HG03521 (cell line): ENCODE results near the gene ZSCAN18.
"Not testable (repeated sequence)": the region's sequence is repeated elsewhere in the genome, so short reads cannot be mapped to it uniquely, and the experiment has no call there.

Source experiments
- ATAC-seq: cut with Tn5 transposase; IDR thresholded peaks from one replicate; pipeline ENCODE4 v1.9.1; 2021; ENCODE audit warnings: mild to moderate bottlenecking, moderate library complexity; ENCODE audit not compliant: unreplicated experiment

The ZSCAN18 gene, protein sequence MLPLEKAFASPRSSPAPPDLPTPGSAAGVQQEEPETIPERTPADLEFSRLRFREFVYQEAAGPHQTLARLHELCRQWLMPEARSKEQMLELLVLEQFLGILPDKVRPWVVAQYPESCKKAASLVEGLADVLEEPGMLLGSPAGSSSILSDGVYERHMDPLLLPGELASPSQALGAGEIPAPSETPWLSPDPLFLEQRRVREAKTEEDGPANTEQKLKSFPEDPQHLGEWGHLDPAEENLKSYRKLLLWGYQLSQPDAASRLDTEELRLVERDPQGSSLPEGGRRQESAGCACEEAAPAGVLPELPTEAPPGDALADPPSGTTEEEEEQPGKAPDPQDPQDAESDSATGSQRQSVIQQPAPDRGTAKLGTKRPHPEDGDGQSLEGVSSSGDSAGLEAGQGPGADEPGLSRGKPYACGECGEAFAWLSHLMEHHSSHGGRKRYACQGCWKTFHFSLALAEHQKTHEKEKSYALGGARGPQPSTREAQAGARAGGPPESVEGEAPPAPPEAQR

DNA sequence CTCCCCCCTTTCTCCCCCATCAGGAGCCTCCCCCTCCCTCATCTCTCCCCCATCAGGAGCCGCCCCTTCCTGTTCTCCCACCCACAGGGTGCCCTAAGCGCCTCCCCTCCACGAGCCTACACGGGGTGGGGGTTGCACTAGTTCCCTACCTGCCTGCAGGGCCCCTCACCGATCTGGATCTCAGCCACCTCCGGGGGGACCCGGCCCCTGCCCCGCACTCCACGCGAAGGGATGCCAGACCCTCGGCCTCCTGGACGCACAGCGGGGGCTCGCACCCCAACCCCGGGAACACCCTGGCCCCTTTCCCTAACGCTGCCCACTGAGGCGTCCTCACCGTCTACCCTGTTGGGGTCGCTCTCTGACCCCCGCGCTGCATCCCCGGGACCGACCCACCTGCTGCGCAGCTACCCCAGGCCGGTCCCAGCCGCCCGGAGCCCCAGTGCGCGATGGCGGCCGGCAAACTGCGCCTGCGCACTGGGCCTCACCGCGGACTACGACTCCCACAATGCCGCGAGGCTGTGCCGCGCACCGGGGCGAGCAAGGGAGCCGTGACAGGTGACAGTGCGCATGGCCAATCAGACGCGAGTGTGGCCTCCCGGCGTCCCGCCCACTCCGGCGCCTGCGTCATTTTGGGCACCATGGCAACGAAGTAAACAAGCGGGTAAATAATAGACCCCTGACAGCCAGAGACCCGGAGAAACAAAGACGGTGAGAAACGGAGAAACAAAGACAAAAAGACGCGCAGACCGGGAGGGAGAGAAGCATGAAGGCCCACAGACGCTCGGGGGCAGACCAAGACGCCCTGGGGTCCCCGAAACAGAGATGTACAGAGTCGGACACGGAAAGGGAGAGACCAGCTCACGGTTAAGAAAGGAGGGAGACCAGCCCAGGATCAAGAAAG is at the start of gene ZSCAN18:
ZSCAN18 (minus strand) TSS at position 451 of the 901 bp plus-strand sequence. CDS start 7,964 bp downstream, outside the sequence.
- ATAC-seq: no peak

GRCh38 chr19:58147475-58147874 is 49.4 kb upstream of the ZSCAN18 start:
- not testable (repeated sequence) for ATAC-seq

DNA sequence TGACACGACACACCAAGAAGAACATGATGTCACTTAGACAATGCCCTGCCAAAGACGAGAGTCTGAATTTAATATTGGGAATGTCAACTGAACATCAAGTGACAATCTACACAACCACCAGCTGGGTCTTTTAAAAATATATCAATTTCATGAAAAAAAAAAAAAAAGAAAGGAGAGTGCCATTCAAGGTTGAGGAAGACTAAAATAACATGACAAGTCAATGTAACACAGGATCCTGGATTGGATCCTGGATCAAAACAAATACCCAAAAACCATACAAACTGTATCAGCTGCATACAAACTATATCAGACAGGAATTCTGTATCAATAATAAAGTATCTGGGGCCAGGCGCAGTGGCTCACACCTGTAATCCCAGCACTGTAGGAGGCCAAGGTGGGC is 47.8 kb upstream of the ZSCAN18 start:
- no peak for ATAC-seq

DNA sequence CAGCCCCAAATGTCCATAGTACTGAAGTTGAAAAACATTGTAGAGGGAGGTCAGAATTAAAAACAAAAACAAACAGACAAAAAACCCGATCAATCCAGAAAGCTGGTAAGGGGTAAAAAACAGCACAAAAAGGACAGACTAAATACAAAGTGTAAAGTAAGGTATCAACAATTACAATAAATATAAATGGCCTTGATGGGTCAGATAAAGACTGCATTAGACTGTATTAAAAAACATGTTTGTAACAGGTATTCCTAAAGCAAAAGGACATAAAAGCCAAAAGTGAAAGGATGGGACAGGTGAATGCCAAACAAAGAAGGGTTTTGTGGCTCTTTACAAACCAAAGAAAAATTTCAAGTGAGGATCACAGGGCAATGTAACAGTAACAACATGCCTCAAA is 36.2 kb upstream of the ZSCAN18 start:
- no peak for ATAC-seq

DNA sequence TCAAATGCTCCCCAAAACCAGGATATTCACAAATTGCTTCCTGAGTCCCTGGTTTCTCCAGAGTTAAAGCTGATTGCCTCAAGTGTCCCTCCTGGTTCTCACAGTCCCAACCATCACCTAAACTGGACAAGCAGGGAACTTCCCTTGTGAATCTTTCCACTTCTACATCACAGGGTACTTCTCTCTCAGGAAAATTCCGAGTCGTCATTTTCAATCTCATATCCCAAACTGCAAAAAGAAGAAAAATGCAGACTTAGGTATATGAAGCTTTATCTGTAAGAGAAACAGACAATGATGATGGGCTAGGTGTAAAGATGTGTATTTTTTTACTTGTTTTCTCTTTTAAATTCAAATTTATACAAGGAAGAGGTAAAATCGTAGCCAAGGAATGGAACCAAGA is 31.3 kb upstream of the ZSCAN18 start:
- no peak for ATAC-seq

DNA sequence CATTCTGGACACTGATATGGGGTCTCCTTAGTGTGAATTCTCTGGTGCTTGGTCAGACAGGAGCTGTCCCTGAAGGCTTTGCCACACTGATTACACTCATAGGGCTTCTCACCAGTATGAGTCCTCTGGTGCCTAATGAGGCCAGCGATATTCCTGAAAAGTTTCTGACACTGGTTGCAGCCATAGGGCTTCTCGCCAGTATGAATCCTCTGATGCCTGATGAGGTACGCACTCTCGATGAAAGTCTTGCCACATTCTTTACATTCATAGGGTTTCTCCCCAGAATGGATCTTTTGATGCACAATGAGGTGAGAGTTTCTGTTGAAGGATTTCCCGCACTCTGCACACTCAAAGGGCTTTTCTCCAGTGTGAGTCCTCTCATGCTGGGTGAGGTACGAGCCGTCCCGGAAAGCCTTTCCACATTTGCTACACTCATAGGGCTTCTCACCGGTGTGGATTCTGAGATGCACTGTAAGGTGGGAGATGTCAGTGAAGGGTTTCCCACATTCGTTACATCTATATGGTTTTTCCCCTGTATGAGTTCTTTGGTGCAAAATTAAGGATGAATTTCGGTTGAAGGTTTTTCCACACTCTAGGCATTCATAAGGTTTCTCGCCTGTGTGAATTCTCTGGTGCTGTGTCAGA is 30.1 kb upstream of the ZSCAN18 start:
- no peak for ATAC-seq

DNA sequence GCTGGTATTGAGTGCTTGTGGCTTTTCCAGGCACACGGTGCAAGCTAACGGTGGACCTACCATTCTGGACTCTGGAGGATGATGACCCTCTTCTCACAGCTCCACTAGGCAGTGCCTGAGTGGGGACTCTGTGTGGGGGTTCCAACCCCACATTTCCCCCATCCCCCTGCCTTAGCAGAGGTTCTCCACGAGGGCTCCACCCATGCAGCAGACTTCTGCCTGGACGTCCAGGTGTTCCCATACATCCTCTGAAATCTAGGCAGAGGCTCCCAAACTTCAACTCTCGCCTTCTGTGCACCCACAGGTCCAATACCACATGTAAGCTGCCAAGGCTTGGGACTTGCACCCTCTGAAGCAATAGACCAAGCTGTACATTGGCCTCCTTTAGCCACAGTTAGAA is 25.3 kb upstream of the ZSCAN18 start:
- no peak for ATAC-seq

DNA sequence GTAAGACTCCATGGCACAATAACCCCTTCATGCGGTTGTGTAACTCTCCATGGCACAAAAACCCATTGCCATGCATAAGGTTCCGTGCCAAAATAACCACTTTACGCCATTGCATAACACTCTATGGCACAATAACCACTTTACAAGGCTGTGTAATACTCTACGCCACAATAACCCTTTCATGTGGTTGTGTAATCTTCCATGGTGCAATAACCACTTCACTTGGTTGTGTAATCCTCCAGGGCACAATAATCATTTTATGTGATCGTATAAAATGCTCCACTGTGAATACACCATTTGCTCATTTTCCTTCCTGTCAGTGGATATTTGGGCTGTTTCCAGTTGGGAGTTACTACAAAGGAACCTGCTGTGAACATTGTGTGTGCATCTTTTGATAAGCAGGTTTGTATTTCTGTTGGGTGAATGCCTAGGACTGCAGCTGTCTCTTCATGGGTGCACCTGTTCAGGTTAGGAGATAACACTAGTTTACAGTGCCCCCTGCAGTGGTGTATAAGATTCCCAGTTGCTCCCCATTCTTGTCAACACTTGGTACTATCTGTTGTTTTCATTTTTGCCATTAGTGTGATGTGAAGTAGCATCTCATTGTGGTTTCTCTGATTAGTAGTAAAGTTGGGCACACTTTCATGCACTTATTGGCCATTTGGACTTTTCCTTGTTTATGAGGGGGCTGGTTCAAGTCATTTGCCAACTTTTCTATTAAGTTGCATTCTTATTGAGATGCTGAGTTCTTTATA is 21.1 kb upstream of the ZSCAN18 start:
- ATAC-seq: no peak

- no peak for ATAC-seq
Measured at GRCh38 chr19:58117841-58118575, 20.0 kb upstream of the ZSCAN18 start.

DNA sequence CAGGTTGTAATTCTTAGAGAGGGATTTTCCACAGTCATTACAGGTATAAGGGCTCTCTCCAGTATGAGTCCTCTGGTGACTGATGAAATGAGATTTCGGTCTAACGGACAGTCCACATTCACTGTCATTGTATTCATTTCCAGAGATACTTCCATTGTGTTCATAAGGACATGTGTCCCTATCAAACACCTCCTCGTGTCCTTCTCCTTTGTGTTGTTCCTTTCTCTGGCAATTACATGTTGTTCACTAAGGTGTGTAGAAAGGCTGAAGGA is 10.5 kb upstream of the ZSCAN18 start:
- no peak for ATAC-seq

DNA sequence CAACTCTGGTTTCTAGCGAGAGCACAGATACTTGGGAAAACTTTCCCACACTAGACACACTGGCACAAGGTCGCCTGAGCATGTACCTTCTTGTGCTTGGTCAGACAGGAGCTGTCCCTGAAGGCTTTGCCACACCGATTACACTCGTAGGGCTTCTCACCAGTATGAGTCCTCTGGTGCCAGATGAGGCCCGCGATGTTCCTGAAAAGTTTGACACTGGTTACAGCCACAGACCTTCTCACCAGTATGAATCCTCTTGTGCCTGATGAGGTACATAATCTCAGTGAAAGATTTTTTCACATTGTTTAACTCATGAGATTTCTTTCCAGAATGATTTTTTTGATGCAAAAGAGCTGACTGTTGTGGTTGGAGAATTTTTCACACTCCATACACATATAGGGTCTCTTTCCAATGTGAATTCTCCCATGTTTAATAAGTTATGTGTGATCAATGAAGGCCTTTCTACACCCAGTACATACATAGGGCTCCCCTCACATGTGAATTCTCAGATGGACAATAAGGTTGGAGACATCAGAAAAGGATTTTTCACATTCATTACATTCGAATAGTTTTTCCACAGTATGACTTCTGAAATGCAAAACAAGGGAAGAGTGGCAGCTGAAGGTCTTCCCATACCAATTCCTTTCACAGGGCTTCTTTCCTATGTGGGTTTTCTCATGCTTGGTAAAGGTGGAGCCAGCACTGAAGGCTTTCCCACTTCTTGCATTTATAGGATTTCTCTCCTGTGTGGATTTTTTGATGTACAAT is 9.9 kb upstream of the ZSCAN18 start:
- ATAC-seq: no peak

GRCh38 chr19:58098682-58098998 is 609 bp upstream of the ZSCAN18 start:
- ATAC-seq: no peak

- ATAC-seq: no peak
Measured at GRCh38 chr19:58097349-58097748, 682 bp downstream of the ZSCAN18 start.

DNA sequence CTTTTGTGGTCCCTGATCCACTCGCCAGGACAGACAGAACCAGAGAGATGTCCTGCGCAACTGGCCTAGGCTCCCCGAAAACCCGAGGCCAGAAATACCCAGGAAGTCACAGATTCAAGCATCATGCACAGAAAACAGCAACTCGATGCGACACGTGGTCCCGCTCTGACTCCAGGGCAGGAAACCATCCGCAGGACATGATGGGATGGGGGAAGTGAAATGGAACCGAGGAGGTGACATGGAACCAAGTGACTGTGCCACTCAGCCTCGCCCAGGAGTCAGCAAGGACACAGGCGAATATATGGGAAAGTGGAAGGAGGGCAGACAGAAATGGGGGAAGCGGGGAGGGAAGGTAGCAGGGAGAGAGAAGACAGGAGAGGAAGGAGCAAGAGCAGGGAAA is 1.1 kb downstream of the ZSCAN18 start:
- no peak for ATAC-seq

- ATAC-seq: no peak
Measured at GRCh38 chr19:58095328-58095727, 2.7 kb downstream of the ZSCAN18 start.

DNA sequence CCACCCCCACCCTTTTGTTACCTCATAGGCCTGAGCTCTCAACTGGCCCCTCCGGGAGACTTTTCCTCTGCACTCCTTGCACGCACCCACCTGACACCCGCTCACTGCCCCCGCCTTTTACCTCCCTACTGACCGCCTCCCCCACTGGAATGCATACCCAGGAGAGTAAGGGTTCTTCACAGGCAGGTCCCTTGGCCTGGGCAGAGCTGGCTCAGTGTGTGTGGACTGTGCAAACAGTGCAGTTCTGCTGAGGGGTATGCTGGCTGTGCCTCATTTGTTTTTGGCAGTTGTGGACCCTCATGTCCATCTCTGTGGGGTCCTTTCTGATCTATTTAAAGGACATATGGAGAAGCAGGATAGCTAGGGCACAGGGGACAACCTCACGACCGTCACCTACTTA is 5.0 kb downstream of the ZSCAN18 start:
- no peak for ATAC-seq

- ATAC-seq: no peak
Measured at GRCh38 chr19:58091251-58091995, 6.6 kb downstream of the ZSCAN18 start.

DNA sequence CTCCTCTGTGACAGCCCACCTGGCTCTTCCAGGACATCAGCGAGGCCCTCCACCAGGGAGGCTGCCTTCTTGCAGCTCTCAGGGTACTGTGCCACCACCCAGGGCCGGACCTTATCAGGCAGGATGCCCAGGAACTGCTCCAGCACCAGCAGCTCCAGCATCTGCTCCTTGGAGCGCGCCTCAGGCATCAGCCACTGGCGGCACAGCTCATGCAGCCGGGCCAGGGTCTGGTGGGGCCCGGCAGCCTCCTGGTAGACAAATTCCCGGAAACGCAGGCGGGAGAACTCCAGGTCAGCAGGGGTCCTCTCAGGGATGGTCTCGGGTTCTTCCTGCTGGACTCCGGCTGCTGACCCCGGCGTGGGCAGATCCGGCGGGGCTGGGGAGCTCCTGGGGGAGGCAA is 8.2 kb downstream of the ZSCAN18 start:
- no peak for ATAC-seq

GRCh38 chr19:58088521-58089052 is 9.4 kb downstream of the ZSCAN18 start:
- no peak for ATAC-seq
